Neural crest cell (in vitro differentiated cells): ENCODE data around the gene POMP. TPM values are rescaled to one million over a fixed set of nuclear protein-coding genes. Genes with fewer than 3 reads are reported as not detected.

ENCODE experiments used
- DNase-seq: peaks from one replicate; pipeline ENCODE4 v3.0.0; 2021; ENCODE audit warnings: low read depth, mixed read lengths, low spot score
- H3K27ac Mint-ChIP-seq: one replicate; pipeline ENCODE4 v1.8.0; 2021; ENCODE audit warnings: mild to moderate bottlenecking, mixed read lengths; ENCODE audit not compliant: unreplicated experiment
- H3K27me3 Mint-ChIP-seq: 2 replicates; pipeline ENCODE4 v1.8.0; 2021; ENCODE audit warnings: low read depth, mild to moderate bottlenecking, mixed read lengths
- H3K36me3 Mint-ChIP-seq: 2 replicates; pipeline ENCODE4 v1.8.0; 2021; ENCODE audit warnings: low read depth, mild to moderate bottlenecking, mixed read lengths
- H3K4me1 Mint-ChIP-seq: 2 replicates; pipeline ENCODE4 v1.8.0; 2021; ENCODE audit warnings: mixed read lengths
- H3K4me3 Mint-ChIP-seq: one replicate; pipeline ENCODE4 v1.8.0; 2021; ENCODE audit warnings: mild to moderate bottlenecking, mixed read lengths
- H3K9me3 Mint-ChIP-seq: 2 replicates; pipeline ENCODE4 v1.8.0; 2021; ENCODE audit warnings: mixed read lengths
- total RNA-seq: library from RNA; stranded (reverse); gene quantifications from 2 replicates; pipeline ENCODE4 v1.2.1, GENCODE V29; 2021
- TF ChIP-seq, protein P1 (sequence below): fragments of 200-600 bp; sonication (generic); conservative IDR thresholded peaks from 2 replicates; pipeline ENCODE4 v1.5.0; 2021; ENCODE audit warnings: antibody characterized with exemption, mild to moderate bottlenecking

Gene POMP
- total RNA-seq, 1 donor from 2014 or later: 75.2 TPM

DNA sequence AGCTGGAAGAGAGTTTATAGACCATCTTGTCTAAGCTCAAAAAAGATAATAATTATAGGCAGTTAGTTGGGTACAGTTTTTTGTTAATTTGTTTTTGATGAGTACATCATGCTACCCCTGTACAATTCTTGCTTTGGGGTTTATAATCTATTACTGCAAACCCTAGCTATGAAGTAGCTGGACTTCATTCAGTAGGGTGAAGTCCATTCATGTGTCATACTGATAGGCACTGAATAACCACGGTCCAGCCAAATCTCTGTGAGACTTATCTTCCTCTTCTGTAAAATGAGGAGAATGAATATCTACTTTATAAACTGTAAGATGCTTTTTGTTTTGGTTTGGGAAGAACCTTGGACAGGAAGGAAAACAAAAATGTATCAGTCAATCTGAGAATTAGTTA lies 40.3 kb downstream of the POMP start:
- H3K27me3 Mint-ChIP-seq: peaks cover 10% of the 10 kb centered on the region
- H3K36me3 Mint-ChIP-seq: no peaks in the 10 kb centered on the region
- TF ChIP-seq, protein P1, sequence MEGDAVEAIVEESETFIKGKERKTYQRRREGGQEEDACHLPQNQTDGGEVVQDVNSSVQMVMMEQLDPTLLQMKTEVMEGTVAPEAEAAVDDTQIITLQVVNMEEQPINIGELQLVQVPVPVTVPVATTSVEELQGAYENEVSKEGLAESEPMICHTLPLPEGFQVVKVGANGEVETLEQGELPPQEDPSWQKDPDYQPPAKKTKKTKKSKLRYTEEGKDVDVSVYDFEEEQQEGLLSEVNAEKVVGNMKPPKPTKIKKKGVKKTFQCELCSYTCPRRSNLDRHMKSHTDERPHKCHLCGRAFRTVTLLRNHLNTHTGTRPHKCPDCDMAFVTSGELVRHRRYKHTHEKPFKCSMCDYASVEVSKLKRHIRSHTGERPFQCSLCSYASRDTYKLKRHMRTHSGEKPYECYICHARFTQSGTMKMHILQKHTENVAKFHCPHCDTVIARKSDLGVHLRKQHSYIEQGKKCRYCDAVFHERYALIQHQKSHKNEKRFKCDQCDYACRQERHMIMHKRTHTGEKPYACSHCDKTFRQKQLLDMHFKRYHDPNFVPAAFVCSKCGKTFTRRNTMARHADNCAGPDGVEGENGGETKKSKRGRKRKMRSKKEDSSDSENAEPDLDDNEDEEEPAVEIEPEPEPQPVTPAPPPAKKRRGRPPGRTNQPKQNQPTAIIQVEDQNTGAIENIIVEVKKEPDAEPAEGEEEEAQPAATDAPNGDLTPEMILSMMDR: no peak
- DNase-seq: no peak
- no peaks in the 10 kb centered on the region for H3K4me1 Mint-ChIP-seq
- H3K4me3 Mint-ChIP-seq: no peak overlapping the region
- H3K27ac Mint-ChIP-seq: no peak overlapping the region
- H3K9me3 Mint-ChIP-seq: no peaks in the 10 kb centered on the region

DNA sequence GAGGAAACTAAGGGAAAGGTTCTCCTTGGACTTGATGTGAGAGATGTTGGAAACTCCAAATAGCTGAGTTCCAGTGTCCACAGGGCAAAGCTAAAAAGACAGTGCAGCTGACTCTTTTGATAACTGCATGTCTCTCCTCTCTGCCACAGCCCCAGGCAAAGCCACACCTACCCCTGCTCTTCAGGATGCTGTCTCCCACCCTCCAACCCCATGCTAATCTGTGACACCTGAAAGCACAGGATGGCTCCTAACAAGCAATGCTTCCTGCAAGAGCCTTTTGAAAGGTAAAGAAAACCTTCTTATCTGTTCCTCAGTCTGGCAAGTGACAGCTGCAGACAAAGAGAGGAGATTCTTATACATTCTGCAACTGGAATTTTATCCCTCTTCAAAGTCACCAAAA lies 45.4 kb downstream of the POMP start:
- Mint-ChIP-seq H3K27me3 (no peaks in the 10 kb centered on the region), H3K27ac (no peak overlapping the region), H3K4me1 (no peaks in the 10 kb centered on the region), H3K36me3 (no peaks in the 10 kb centered on the region), H3K4me3 (no peak overlapping the region), H3K9me3 (no peaks in the 10 kb centered on the region)
- DNase-seq: no peak
- TF ChIP-seq, protein P1: no peak

DNA sequence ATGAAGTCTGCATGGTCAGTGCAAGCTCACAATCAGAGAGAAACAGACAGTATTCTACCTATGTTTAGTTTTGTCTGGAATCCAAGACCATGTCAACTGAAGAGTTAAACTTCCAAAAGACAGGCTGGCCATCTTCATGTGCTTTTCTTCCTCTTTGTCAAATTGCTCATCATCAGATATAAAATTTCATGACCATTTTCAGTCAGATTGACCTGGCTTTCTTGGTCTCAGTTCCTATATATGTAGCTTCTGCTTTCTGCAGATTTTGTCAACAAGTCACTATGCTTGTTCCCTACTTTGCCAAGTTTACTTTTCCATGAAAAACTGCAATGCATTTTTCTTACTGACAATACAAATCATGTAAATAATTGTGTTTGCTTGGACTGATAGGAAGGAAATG lies 46.0 kb downstream of the POMP start:
- no peaks in the 10 kb centered on the region for H3K9me3 Mint-ChIP-seq
- no peak overlapping the region for H3K4me3 Mint-ChIP-seq
- no peaks in the 10 kb centered on the region for H3K36me3 Mint-ChIP-seq
- H3K27ac Mint-ChIP-seq: no peak overlapping the region
- H3K27me3 Mint-ChIP-seq: no peaks in the 10 kb centered on the region
- TF ChIP-seq, protein P1: no peak
- no peak for DNase-seq
- H3K4me1 Mint-ChIP-seq: no peaks in the 10 kb centered on the region

DNA sequence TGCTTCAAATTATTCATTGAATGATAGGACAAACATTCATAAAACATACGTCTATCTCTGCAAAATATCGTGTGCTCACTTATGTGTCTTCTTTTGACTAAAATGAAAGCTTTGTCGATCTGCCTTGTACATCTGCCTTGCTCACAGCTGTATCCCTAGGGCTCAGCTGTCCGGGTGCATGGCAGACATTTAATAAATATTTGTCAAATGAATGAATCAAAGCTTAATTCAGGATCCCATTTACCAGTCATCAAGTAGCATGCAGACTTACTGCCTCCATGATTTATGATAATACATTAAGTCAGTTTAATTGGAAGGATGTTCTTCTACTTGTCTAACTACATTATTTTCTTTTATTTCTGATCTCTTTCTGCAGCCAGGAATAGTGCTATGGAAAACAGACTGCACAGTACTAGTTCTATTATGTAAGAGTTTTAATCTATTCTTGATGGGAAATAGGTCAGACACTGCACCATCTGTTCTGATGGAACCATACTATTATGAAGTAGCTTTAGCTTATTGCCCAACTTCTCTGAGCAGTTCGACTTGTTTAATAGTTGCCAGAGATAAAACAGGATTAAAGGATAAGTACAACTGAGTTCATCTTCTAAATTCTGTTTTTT lies 46.6 kb downstream of the POMP start:
- no peaks in the 10 kb centered on the region for H3K9me3 Mint-ChIP-seq
- H3K27me3 Mint-ChIP-seq: no peaks in the 10 kb centered on the region
- H3K36me3 Mint-ChIP-seq: no peaks in the 10 kb centered on the region
- no peak for DNase-seq
- H3K4me1 Mint-ChIP-seq: no peaks in the 10 kb centered on the region
- TF ChIP-seq, protein P1: no peak
- H3K27ac Mint-ChIP-seq: no peak overlapping the region
- H3K4me3 Mint-ChIP-seq: no peak overlapping the region

DNA sequence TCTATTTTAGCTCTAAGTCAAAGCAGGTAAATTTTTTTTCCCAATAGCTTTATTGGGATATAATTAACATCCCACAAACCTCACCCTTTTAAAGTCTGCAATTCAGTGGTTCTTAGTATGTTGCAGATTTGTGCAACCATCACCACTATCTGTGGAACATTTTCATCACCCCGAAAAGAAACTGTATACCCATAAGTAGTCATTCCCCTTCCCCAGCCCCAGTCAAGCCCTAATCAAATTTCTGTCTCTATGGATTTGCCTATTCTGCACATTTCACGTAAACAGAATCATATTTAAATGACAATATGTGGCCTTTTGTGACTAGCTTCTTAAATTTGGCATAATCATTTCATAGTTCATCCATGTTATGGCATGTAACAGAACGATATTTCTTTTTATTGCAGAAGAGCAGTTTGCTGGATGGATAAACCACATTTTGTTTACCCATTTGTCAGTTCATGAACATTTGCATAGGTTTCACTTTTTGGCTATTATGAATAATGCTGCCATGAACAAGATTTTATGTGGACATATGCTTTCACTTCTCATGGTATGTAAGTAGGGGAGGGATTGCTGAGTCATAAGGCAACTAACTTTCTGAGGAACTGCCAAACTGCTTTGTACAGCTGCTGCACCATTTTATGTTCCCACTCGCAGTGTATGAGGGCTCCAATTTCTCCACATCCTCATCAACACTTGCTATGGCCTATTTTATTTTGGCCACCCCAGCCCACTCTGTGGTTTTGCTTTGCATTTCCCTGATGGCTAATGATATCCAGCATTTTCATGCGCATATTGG lies 48.9 kb downstream of the POMP start:
- TF ChIP-seq, protein P1: no peak
- Mint-ChIP-seq H3K27me3 (no peaks in the 10 kb centered on the region), H3K4me1 (no peaks in the 10 kb centered on the region), H3K4me3 (no peak overlapping the region), H3K36me3 (no peaks in the 10 kb centered on the region), H3K9me3 (no peaks in the 10 kb centered on the region), H3K27ac (no peak overlapping the region)
- no peak for DNase-seq
